Ectodermal cell (in vitro differentiated cells): ENCODE results near the gene TEX35.

ENCODE experiments used
- H3K27ac ChIP-seq: 2 replicates; pipeline ENCODE4 v1.7.0; 2013; ENCODE audit warnings: mild to moderate bottlenecking, low read depth, low read length; ENCODE audit not compliant: insufficient read depth, poor library complexity, severe bottlenecking
- H3K27me3 ChIP-seq: 2 replicates; pipeline ENCODE4 v1.7.0; 2013; ENCODE audit warnings: mild to moderate bottlenecking, low read length; ENCODE audit not compliant: insufficient read depth, control insufficient read depth, poor library complexity, severe bottlenecking
- H3K36me3 ChIP-seq: one replicate; pipeline ENCODE4 v1.7.0; 2013; ENCODE audit warnings: low read length; ENCODE audit not compliant: control insufficient read depth, insufficient read depth
- H3K4me1 ChIP-seq: one replicate; pipeline ENCODE4 v1.7.0; 2013; ENCODE audit warnings: low read length; ENCODE audit not compliant: control insufficient read depth, insufficient read depth
- H3K4me3 ChIP-seq: 2 replicates; pipeline ENCODE4 v1.7.0; 2013; ENCODE audit warnings: low read depth, low read length, control low read depth; ENCODE audit not compliant: insufficient read depth
- H3K9me3 ChIP-seq: 2 replicates; pipeline ENCODE4 v1.7.0; 2013; ENCODE audit warnings: mild to moderate bottlenecking, low read length, moderate library complexity; ENCODE audit not compliant: control insufficient read depth
- WGBS, 2 experiments: methylation state at CpG; one replicate each; pipeline ENCODE4 v1.1.7; 2013; ENCODE audit warnings: missing lambda C conversion rate in 2 of 2; 5-methylcytosine and 5-hydroxymethylcytosine counted together

The TEX35 gene

GRCh38 chr1:178513278-178513983 lies 522 bp downstream of the TEX35 start:
- no peak overlapping the region for H3K27ac ChIP-seq
- no peak overlapping the region for H3K4me3 ChIP-seq
- H3K9me3 ChIP-seq: no peaks in the 10 kb centered on the region
- no peaks in the 10 kb centered on the region for H3K27me3 ChIP-seq
- WGBS, 2 experiments: 86 to 87% methylated on average over 14 of the region's 14 CpGs
- no peaks in the 10 kb centered on the region for H3K4me1 ChIP-seq
- no peaks in the 10 kb centered on the region for H3K36me3 ChIP-seq

GRCh38 chr1:178516110-178516509 lies 3.2 kb downstream of the TEX35 start:
- Histone ChIP-seq H3K4me3 (no peak overlapping the region), H3K27me3 (no peaks in the 10 kb centered on the region), H3K9me3 (no peaks in the 10 kb centered on the region), H3K4me1 (no peaks in the 10 kb centered on the region), H3K36me3 (no peaks in the 10 kb centered on the region), H3K27ac (no peak overlapping the region)
- WGBS, 2 experiments: 95 to 97% methylated on average over 4 of the region's 4 CpGs

- Histone ChIP-seq H3K36me3 (no peaks in the 10 kb centered on the region), H3K27me3 (no peaks in the 10 kb centered on the region), H3K9me3 (no peaks in the 10 kb centered on the region), H3K27ac (no peak overlapping the region), H3K4me1 (no peaks in the 10 kb centered on the region), H3K4me3 (no peak overlapping the region)
- 87% methylated on average over 4 of the region's 4 CpGs for WGBS, 2 experiments
These were observed 6.0 kb downstream of the TEX35 start for GRCh38 chr1:178518894-178519293.

GRCh38 chr1:178520803-178521202 lies 7.9 kb downstream of the TEX35 start:
- no peak overlapping the region for H3K27ac ChIP-seq
- no peak overlapping the region for H3K4me3 ChIP-seq
- no peaks in the 10 kb centered on the region for H3K36me3 ChIP-seq
- 95 to 96% methylated on average over 11 of the region's 11 CpGs for WGBS, 2 experiments
- H3K4me1 ChIP-seq: no peaks in the 10 kb centered on the region
- no peaks in the 10 kb centered on the region for H3K9me3 ChIP-seq
- H3K27me3 ChIP-seq: no peaks in the 10 kb centered on the region

GRCh38 chr1:178521241-178521640 lies 8.3 kb downstream of the TEX35 start:
- Histone ChIP-seq H3K4me3 (no peak overlapping the region), H3K9me3 (no peaks in the 10 kb centered on the region), H3K27ac (no peak overlapping the region), H3K36me3 (no peaks in the 10 kb centered on the region), H3K27me3 (no peaks in the 10 kb centered on the region), H3K4me1 (no peaks in the 10 kb centered on the region)
- WGBS, 2 experiments: 96 to 98% methylated on average over 4 of the region's 4 CpGs

- H3K36me3 ChIP-seq: no peaks in the 10 kb centered on the region
- H3K4me1 ChIP-seq: no peaks in the 10 kb centered on the region
- 93 to 96% methylated on average over 4 of the region's 4 CpGs for WGBS, 2 experiments
- H3K9me3 ChIP-seq: no peaks in the 10 kb centered on the region
- no peak overlapping the region for H3K4me3 ChIP-seq
- H3K27ac ChIP-seq: no peak overlapping the region
- H3K27me3 ChIP-seq: peaks cover 4% of the 10 kb centered on the region
These were observed 14.2 kb downstream of the TEX35 start for GRCh38 chr1:178527117-178527516.

- H3K4me3 ChIP-seq: no peak overlapping the region
- no peaks in the 10 kb centered on the region for H3K36me3 ChIP-seq
- H3K27me3 ChIP-seq: peaks cover 4% of the 10 kb centered on the region
- H3K27ac ChIP-seq: no peak overlapping the region
- H3K9me3 ChIP-seq: no peaks in the 10 kb centered on the region
- H3K4me1 ChIP-seq: no peaks in the 10 kb centered on the region
- 91% methylated on average over 10 of the region's 10 CpGs for WGBS, 2 experiments
These were observed 15.5 kb downstream of the TEX35 start for GRCh38 chr1:178528228-178528952.

- no peaks in the 10 kb centered on the region for H3K9me3 ChIP-seq
- WGBS, 2 experiments: 94% methylated on average over 4 of the region's 4 CpGs
- peaks cover 4% of the 10 kb centered on the region for H3K27me3 ChIP-seq
- no peaks in the 10 kb centered on the region for H3K4me1 ChIP-seq
- H3K27ac ChIP-seq: no peak overlapping the region
- H3K4me3 ChIP-seq: no peak overlapping the region
- H3K36me3 ChIP-seq: no peaks in the 10 kb centered on the region
These were observed 16.0 kb downstream of the TEX35 start for GRCh38 chr1:178528953-178529335.

- H3K4me3 ChIP-seq: no peak overlapping the region
- no peaks in the 10 kb centered on the region for H3K36me3 ChIP-seq
- no peak overlapping the region for H3K27ac ChIP-seq
- WGBS, 2 experiments: 90 to 92% methylated on average over 7 of the region's 8 CpGs
- peaks cover 4% of the 10 kb centered on the region for H3K27me3 ChIP-seq
- H3K9me3 ChIP-seq: no peaks in the 10 kb centered on the region
- H3K4me1 ChIP-seq: no peaks in the 10 kb centered on the region
These were observed 16.6 kb downstream of the TEX35 start for GRCh38 chr1:178529364-178530036.

- WGBS, 2 experiments: 87 to 92% methylated on average over 2 of the region's 2 CpGs
- no peaks in the 10 kb centered on the region for H3K9me3 ChIP-seq
- no peaks in the 10 kb centered on the region for H3K4me1 ChIP-seq
- no peak overlapping the region for H3K4me3 ChIP-seq
- peaks cover 4% of the 10 kb centered on the region for H3K27me3 ChIP-seq
- no peaks in the 10 kb centered on the region for H3K36me3 ChIP-seq
- H3K27ac ChIP-seq: no peak overlapping the region
These were observed 17.1 kb downstream of the TEX35 start for GRCh38 chr1:178530037-178530402.
